Breast epithelium (tissue), 4 donors: Measurements from ENCODE around the gene XIRP2. TPM values are rescaled to one million over a fixed set of nuclear protein-coding genes. Genes with fewer than 3 reads are reported as not detected.
"Not testable (repeated sequence)": the region's sequence is repeated elsewhere in the genome, so short reads cannot be mapped to it uniquely, and the experiment has no call there.

Experiments used
- DNase-seq, 2 donors: peaks; one replicate each; pipeline ENCODE4 v3.0.0-alpha.2; 2019; ENCODE audit warnings: low spot score in 2 of 2
- H3K27ac ChIP-seq, 2 donors: fragments of 200-600 bp; sonication (generic) in 1 of 2; one replicate each; pipeline ENCODE4 v1.5.1; 2016 to 2019; ENCODE audit warnings: mild to moderate bottlenecking in 1 of 2
- H3K27me3 ChIP-seq, 2 donors: fragments of 200-600 bp; sonication (generic) in 1 of 2; one replicate each; pipeline versions ENCODE4 v1.5.1 to v1.6.0; 2017 to 2019; ENCODE audit warnings: control low read depth in 1 of 2, mild to moderate bottlenecking in 1 of 2
- H3K36me3 ChIP-seq: fragments of 200-600 bp; one replicate; pipeline ENCODE4 v1.5.1; 2019
- H3K4me1 ChIP-seq, 2 donors: fragments of 200-600 bp; sonication (generic); one replicate each; pipeline ENCODE4 v1.5.1; 2016 to 2019; ENCODE audit warnings: control low read depth in 1 of 2
- H3K4me3 ChIP-seq, 3 donors: fragments of 200-600 bp; sonication (generic); 1 replicate in 2 of 3; 2 replicates in 1 of 3; pipeline ENCODE4 v1.5.1; 2016 to 2019; ENCODE audit warnings: mild to moderate bottlenecking in 3 of 3, moderate library complexity in 2 of 3
- H3K9me3 ChIP-seq, 2 donors: fragments of 200-600 bp; sonication (generic) in 1 of 2; one replicate each; pipeline ENCODE4 v1.5.1; 2016 to 2019; ENCODE audit warnings: control low read depth in 1 of 2
- CTCF ChIP-seq, 3 donors: fragments of 450-650 bp; IDR thresholded peaks; one replicate each; pipeline ENCODE4 v1.5.1; 2016 to 2017; ENCODE audit warnings: antibody characterized with exemption in 3 of 3, mild to moderate bottlenecking in 3 of 3, moderate library complexity in 3 of 3
- POLR2A ChIP-seq: fragments of 450-650 bp; IDR thresholded peaks from one replicate; pipeline ENCODE4 v1.6.1; 2016; ENCODE audit warnings: antibody characterized with exemption, mild to moderate bottlenecking, moderate library complexity
- POLR2AphosphoS5 ChIP-seq, 3 donors: sonication (generic); formaldehyde crosslinking; IDR thresholded peaks; one replicate each; pipeline ENCODE4 v1.6.1; 2017; ENCODE audit warnings: antibody characterized with exemption in 3 of 3
- intact Hi-C: fragments of 100-400 bp; cut with DNase I; formaldehyde crosslinking; loops from one replicate; pipeline ENCODE4 v1.15.1; 2023; ENCODE audit warnings: low total_unique reads
- total RNA-seq, 3 donors: library from RNA; depleted of rRNA; stranded (reverse); fragments of >200 nt; gene quantifications; one replicate each; pipeline ENCODE4 v1.1.0, GENCODE V29; 2016

The XIRP2 gene
- total RNA-seq, 3 donors from 2014 or later, result not detected

- H3K4me3 ChIP-seq, result no peak overlapping the region
- intact Hi-C loops, result no loop called here
- H3K9me3 ChIP-seq, result no peaks in the 10 kb centered on the region
- no peak for DNase-seq
- no peak for TF ChIP-seq POLR2A
- TF ChIP-seq POLR2AphosphoS5 (IDR thresholded peaks at IDR 0.05), result no peak
- no peak for TF ChIP-seq CTCF (IDR thresholded peaks at IDR 0.05)
- H3K27ac ChIP-seq, result no peak overlapping the region
- H3K27me3 ChIP-seq, result no peaks in the 10 kb centered on the region
- no peaks in the 10 kb centered on the region for H3K4me1 ChIP-seq
- H3K36me3 ChIP-seq, result no peaks in the 10 kb centered on the region
These were observed 127.5 kb downstream of the XIRP2 start for GRCh38 chr2:167015806-167016205.

GRCh38 chr2:167017021-167017420 lies 128.7 kb downstream of the XIRP2 start:
- Histone ChIP-seq H3K36me3 (no peaks in the 10 kb centered on the region), H3K4me3 (no peak overlapping the region), H3K27me3 (no peaks in the 10 kb centered on the region), H3K27ac (no peak overlapping the region), H3K9me3 (no peaks in the 10 kb centered on the region), H3K4me1 (no peaks in the 10 kb centered on the region)
- DNase-seq, result no peak
- intact Hi-C loops, result no loop called here
- TF ChIP-seq CTCF (IDR thresholded peaks at IDR 0.05) (no peak), POLR2AphosphoS5 (IDR thresholded peaks at IDR 0.05) (no peak), POLR2A (no peak)

GRCh38 chr2:167018590-167018989 lies 130.3 kb downstream of the XIRP2 start:
- TF ChIP-seq POLR2A (no peak), CTCF (IDR thresholded peaks at IDR 0.05) (no peak), POLR2AphosphoS5 (IDR thresholded peaks at IDR 0.05) (no peak)
- H3K27ac ChIP-seq, result no peak overlapping the region
- no peak overlapping the region for H3K4me3 ChIP-seq
- intact Hi-C loops, result no loop called here
- H3K27me3 ChIP-seq, result no peaks in the 10 kb centered on the region
- DNase-seq, result no peak
- no peaks in the 10 kb centered on the region for H3K4me1 ChIP-seq
- H3K36me3 ChIP-seq, result no peaks in the 10 kb centered on the region
- H3K9me3 ChIP-seq, result no peaks in the 10 kb centered on the region

- no peak overlapping the region for H3K4me3 ChIP-seq
- H3K36me3 ChIP-seq, result no peaks in the 10 kb centered on the region
- no peak overlapping the region for H3K27ac ChIP-seq
- peaks cover 8 to 33% of the 10 kb centered on the region in 2 donors for H3K9me3 ChIP-seq
- no peaks in the 10 kb centered on the region for H3K4me1 ChIP-seq
- H3K27me3 ChIP-seq, result no peaks in the 10 kb centered on the region
- intact Hi-C loops, result no loop called here
- TF ChIP-seq POLR2AphosphoS5 (IDR thresholded peaks at IDR 0.05) (no peak), CTCF (IDR thresholded peaks at IDR 0.05) (no peak), POLR2A (no peak)
- DNase-seq, result no peak
These were observed 140.2 kb downstream of the XIRP2 start for GRCh38 chr2:167028503-167028902.

- H3K27ac ChIP-seq, H3K4me1 ChIP-seq, H3K36me3 ChIP-seq, H3K4me3 ChIP-seq, H3K27me3 ChIP-seq, DNase-seq, intact Hi-C loops: not testable (repeated sequence)
- H3K9me3 ChIP-seq, result peaks cover 23 to 45% of the 10 kb centered on the region in 2 donors
These were observed 146.7 kb downstream of the XIRP2 start for GRCh38 chr2:167034976-167035375.

- TF ChIP-seq CTCF (IDR thresholded peaks at IDR 0.05) (no peak), POLR2AphosphoS5 (IDR thresholded peaks at IDR 0.05) (no peak), POLR2A (no peak)
- H3K27ac ChIP-seq, result no peak overlapping the region
- intact Hi-C loops, result no loop called here
These were observed 160.5 kb downstream of the XIRP2 start for GRCh38 chr2:167048829-167049228.

More at GRCh38 chr2:167048829-167049228, 160.5 kb downstream of the XIRP2 start:
- H3K9me3 ChIP-seq, result no peaks in the 10 kb centered on the region
- H3K4me1 ChIP-seq, result no peaks in the 10 kb centered on the region
- H3K4me3 ChIP-seq, result no peak overlapping the region
- H3K36me3 ChIP-seq, result no peaks in the 10 kb centered on the region
- no peak for DNase-seq
- no peaks in the 10 kb centered on the region for H3K27me3 ChIP-seq
